Endodermal cell (in vitro differentiated cells): ENCODE results near the gene WBP4. TPM values are rescaled to one million over a fixed set of nuclear protein-coding genes. Genes with fewer than 3 reads are reported as not detected.
A peak's percentile ranks its signal among the peaks of the same experiment; 100 is the strongest.

Source experiments
- DNase-seq: peaks from one replicate; pipeline ENCODE4 v3.0.0-alpha.2; 2017
- H3K27ac ChIP-seq: 2 replicates; pipeline ENCODE4 v1.5.1; 2013; ENCODE audit warnings: mild to moderate bottlenecking, low read depth, low read length, moderate library complexity
- H3K27me3 ChIP-seq: 2 replicates; pipeline ENCODE4 v1.6.1; 2013; ENCODE audit warnings: mild to moderate bottlenecking, low read length, moderate library complexity; ENCODE audit not compliant: insufficient read depth, control insufficient read depth, poor library complexity, severe bottlenecking
- H3K36me3 ChIP-seq: 2 replicates; pipeline ENCODE4 v1.7.0; 2013; ENCODE audit warnings: mild to moderate bottlenecking, low read length, moderate library complexity; ENCODE audit not compliant: control insufficient read depth, insufficient read depth
- H3K4me1 ChIP-seq: one replicate; pipeline ENCODE4 v1.7.0; 2013; ENCODE audit warnings: low read length; ENCODE audit not compliant: control insufficient read depth, insufficient read depth
- H3K4me3 ChIP-seq: 2 replicates; pipeline ENCODE4 v1.5.1; 2013; ENCODE audit warnings: mild to moderate bottlenecking, low read length, moderate library complexity
- H3K9ac ChIP-seq: 2 replicates; pipeline ENCODE4 v1.6.1; 2013; ENCODE audit warnings: mild to moderate bottlenecking, low read length, moderate library complexity; ENCODE audit not compliant: poor library complexity, severe bottlenecking; ENCODE audit errors: extremely low read depth
- H3K9me3 ChIP-seq: 2 replicates; pipeline ENCODE4 v1.6.1; 2013; ENCODE audit warnings: mild to moderate bottlenecking, low read length, moderate library complexity; ENCODE audit not compliant: control insufficient read depth
- H3K27ac Mint-ChIP-seq: 2 replicates; pipeline ENCODE4 v1.8.0; 2020; ENCODE audit warnings: mixed read lengths
- H3K27me3 Mint-ChIP-seq: 2 replicates; pipeline ENCODE4 v1.8.0; 2021; ENCODE audit warnings: mild to moderate bottlenecking, mixed read lengths; ENCODE audit not compliant: insufficient read depth
- H3K36me3 Mint-ChIP-seq: 2 replicates; pipeline ENCODE4 v1.8.0; 2020; ENCODE audit warnings: low read depth, mixed read lengths
- H3K4me1 Mint-ChIP-seq: 2 replicates; pipeline ENCODE4 v1.8.0; 2020; ENCODE audit warnings: mixed read lengths
- H3K4me3 Mint-ChIP-seq: 2 replicates; pipeline ENCODE4 v1.8.0; 2020; ENCODE audit warnings: mild to moderate bottlenecking, moderate library complexity, mixed read lengths
- H3K9me3 Mint-ChIP-seq: 2 replicates; pipeline ENCODE4 v1.8.0; 2020; ENCODE audit warnings: mild to moderate bottlenecking, mixed read lengths
- WGBS, 2 experiments: methylation state at CpG; one replicate each; pipeline versions ENCODE4 v1.1.5 to v1.1.7; 2013; ENCODE audit warnings: missing lambda C conversion rate in 2 of 2, mixed read lengths in 1 of 2; ENCODE audit not compliant: insufficient coverage in 1 of 2, insufficient read length in 1 of 2; 5-methylcytosine and 5-hydroxymethylcytosine counted together
- total RNA-seq, 2 donors: library from RNA; stranded (reverse); fragmentation: NEBNext Ultra II Directional in 1 of 2; extraction: Animal tissue kit (Norgen Biotek cat#: 25700) in 1 of 2; gene quantifications; 2 replicates in 1 of 2; 3 replicates in 1 of 2; pipeline ENCODE4 v1.2.1, GENCODE V29; 2021
- TF ChIP-seq, protein P1 (sequence below): fragments of 200-600 bp; sonication (generic); conservative IDR thresholded peaks from 2 replicates; pipeline ENCODE4 v1.5.0; 2021; ENCODE audit warnings: antibody characterized with exemption, mild to moderate bottlenecking

WBP4 gene
- total RNA-seq, 2 donors from 2014 or later, result 8.9 to 15.2 TPM

DNA sequence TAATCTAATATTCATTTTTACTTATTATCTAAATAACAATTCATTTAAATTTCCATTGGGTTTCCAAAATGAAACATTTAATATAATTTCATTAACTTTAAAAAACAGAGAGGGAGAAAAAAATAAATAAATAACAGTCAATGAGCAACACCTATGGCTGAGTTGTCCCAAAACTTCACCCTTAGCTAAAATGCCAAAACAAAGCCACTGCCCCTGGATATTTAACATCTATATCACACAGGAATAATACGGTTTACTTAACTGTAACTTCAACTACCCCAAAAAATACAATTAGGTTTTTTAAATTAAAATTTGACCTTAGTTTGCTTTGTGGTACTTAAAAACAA, 42.7 kb upstream of the WBP4 start:
- H3K4me1 ChIP-seq, result peaks cover 13% of the 10 kb centered on the region
- H3K9ac ChIP-seq, result peak overlapping the region; percentile 66
- Mint-ChIP-seq H3K36me3 (peaks cover 3% of the 10 kb centered on the region), H3K9me3 (no peaks in the 10 kb centered on the region), H3K4me3 (peak overlapping the region; percentile 33), H3K27ac (peak overlapping the region; percentile 93), H3K27me3 (no peaks in the 10 kb centered on the region), H3K4me1 (peaks cover 60% of the 10 kb centered on the region)
- no peaks in the 10 kb centered on the region for H3K27me3 ChIP-seq
- H3K4me3 ChIP-seq, result peak overlapping the region; percentile 71
- TF ChIP-seq, protein P1, sequence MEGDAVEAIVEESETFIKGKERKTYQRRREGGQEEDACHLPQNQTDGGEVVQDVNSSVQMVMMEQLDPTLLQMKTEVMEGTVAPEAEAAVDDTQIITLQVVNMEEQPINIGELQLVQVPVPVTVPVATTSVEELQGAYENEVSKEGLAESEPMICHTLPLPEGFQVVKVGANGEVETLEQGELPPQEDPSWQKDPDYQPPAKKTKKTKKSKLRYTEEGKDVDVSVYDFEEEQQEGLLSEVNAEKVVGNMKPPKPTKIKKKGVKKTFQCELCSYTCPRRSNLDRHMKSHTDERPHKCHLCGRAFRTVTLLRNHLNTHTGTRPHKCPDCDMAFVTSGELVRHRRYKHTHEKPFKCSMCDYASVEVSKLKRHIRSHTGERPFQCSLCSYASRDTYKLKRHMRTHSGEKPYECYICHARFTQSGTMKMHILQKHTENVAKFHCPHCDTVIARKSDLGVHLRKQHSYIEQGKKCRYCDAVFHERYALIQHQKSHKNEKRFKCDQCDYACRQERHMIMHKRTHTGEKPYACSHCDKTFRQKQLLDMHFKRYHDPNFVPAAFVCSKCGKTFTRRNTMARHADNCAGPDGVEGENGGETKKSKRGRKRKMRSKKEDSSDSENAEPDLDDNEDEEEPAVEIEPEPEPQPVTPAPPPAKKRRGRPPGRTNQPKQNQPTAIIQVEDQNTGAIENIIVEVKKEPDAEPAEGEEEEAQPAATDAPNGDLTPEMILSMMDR, result no peak
- H3K36me3 ChIP-seq, result no peaks in the 10 kb centered on the region
- no peak for DNase-seq
- WGBS, 2 experiments, result no CpG with 5 or more reads among the region's 1 CpG
- H3K27ac ChIP-seq, result no peak overlapping the region
- no peaks in the 10 kb centered on the region for H3K9me3 ChIP-seq

DNA sequence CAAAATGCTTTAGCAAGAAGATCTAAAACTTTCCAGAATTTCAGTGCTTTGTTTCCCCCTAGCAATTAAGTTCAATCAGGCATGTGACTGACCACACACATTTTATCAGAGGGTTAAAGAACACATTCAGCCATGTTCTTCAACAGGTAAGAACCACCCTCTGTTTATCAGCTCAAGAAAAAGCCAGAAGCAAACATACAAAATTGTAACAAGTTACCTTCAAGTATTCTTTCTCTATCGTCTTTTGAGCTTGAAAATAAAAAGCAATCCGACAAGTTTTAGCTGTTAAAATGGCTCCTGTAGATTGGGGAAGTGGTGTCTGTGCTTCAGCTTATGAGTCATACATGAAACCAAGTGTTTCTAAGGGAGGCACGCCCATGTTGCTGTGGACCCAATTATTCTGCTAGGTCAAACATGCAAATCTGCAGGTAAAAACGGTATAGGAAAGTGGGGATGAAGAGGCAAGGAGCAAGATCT, 42.3 kb upstream of the WBP4 start, which contains the start of gene ELF1:
Gene ELF1, minus strand, starts transcription at position 306 of the 477 bp plus-strand sequence. CDS start 37,262 bp downstream, outside the sequence.
- Histone ChIP-seq H3K4me1 (peaks cover 13% of the 10 kb centered on the region), H3K36me3 (no peaks in the 10 kb centered on the region), H3K9me3 (no peaks in the 10 kb centered on the region), H3K4me3 (peak within 1 kb of the TSS; percentile 73), H3K27me3 (no peaks in the 10 kb centered on the region), H3K9ac (peak within 1 kb of the TSS; percentile 66), H3K27ac (peak within 1 kb of the TSS; percentile 14)
- Mint-ChIP-seq H3K27me3 (no peaks in the 10 kb centered on the region), H3K27ac (peak within 1 kb of the TSS; percentile 93), H3K9me3 (no peaks in the 10 kb centered on the region), H3K4me3 (peak within 1 kb of the TSS; percentile 39), H3K36me3 (peaks cover 3% of the 10 kb centered on the region), H3K4me1 (peaks cover 62% of the 10 kb centered on the region)
- no peak for DNase-seq
- WGBS, 2 experiments, result 29 to 66% methylated on average over 3 to 4 of the region's 4 CpGs
- TF ChIP-seq, protein P1, result no peak

DNA sequence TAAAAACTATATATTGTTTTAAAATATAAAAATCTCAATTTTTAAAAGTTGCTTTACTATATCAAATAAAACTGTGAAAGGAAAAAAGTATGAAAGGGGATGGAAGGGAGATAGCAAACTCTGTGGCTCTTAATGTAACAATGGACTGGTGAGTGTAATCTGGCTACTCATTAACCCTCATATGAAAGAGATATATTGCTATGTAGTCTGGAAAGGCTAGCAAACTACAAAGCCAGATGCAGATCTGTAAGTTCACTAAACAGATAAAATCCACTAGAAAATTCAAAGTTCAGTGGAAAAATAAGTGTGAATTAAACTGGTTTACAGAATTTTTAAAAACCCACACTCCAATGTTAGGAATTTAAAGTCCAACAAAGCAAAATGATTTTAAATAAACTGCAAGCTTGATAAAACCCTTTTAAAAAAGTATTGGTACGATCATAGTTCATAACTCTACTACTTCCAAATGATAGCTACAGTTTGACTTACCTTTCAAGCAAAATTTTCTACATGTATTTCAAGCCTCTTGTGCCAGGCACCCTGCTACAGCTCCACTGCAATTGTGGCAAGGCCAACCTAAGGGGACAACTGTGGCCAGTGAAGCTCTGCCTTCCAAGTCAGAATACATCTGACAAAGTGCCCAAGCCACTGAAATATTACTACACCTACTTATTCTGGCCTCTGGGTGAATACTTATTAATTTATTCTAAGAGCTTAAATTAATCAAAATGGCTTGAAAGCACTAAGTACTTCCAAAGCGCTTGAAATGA, 41.5 kb upstream of the WBP4 start:
- WGBS, 2 experiments, result 53 to 69% methylated on average over 2 of the region's 2 CpGs
- Mint-ChIP-seq H3K4me1 (peaks cover 62% of the 10 kb centered on the region), H3K27me3 (no peaks in the 10 kb centered on the region), H3K36me3 (peaks cover 4% of the 10 kb centered on the region), H3K4me3 (peak overlapping the region; percentile 39), H3K9me3 (no peaks in the 10 kb centered on the region), H3K27ac (peak overlapping the region; percentile 93)
- peak overlapping the region; percentile 71 for H3K4me3 ChIP-seq
- H3K9ac ChIP-seq, result peak overlapping the region; percentile 66
- H3K36me3 ChIP-seq, result no peaks in the 10 kb centered on the region
- no peaks in the 10 kb centered on the region for H3K27me3 ChIP-seq
- no peak for DNase-seq
- TF ChIP-seq, protein P1, result no peak
- H3K9me3 ChIP-seq, result no peaks in the 10 kb centered on the region
- peak overlapping the region; percentile 14 for H3K27ac ChIP-seq
- H3K4me1 ChIP-seq, result peaks cover 13% of the 10 kb centered on the region
